PC-9 (cell line): Measurements from ENCODE around the gene CCBE1. TPM values are rescaled to one million over a fixed set of nuclear protein-coding genes. Genes with fewer than 3 reads are reported as not detected.

ENCODE experiments used
- BruUV-seq: library from RNA; stranded (reverse); fragments of 400-500 nt; replicated peaks from 2 replicates; lab custom pipeline; 2021; lab: Mats Ljungman, UMichigan
- CTCF ChIA-PET: fragments of 300-600 bp; sonication (Branson Sonifier 250); formaldehyde crosslinking; loops from one replicate; lab custom pipeline; 2022; ENCODE audit warnings: antibody characterized with exemption; lab: Charles Lee
- POLR2A ChIA-PET: fragments of 300-600 bp; sonication (Branson Sonifier 250); formaldehyde crosslinking; loops from one replicate; lab custom pipeline; 2022; ENCODE audit warnings: antibody characterized with exemption; ENCODE audit not compliant: unreplicated experiment; lab: Charles Lee
- DNase-seq, 2 experiments: peaks; one replicate each; pipeline versions ENCODE4 v3.0.0 to v3.0.0-alpha.2; 2015 to 2022; ENCODE audit warnings: mixed read lengths in 1 of 2
- H2AFZ ChIP-seq: fragments of 200-600 bp; sonication (generic); 2 replicates; pipeline ENCODE4 v1.8.1; 2017; ENCODE audit warnings: antibody characterized with exemption
- H3F3A ChIP-seq: fragments of 200-600 bp; sonication (generic); 2 replicates; pipeline ENCODE4 v1.8.1; 2017; ENCODE audit warnings: antibody characterized with exemption, mild to moderate bottlenecking, low read depth; ENCODE audit not compliant: insufficient read depth
- H3K27ac ChIP-seq: fragments of 200-600 bp; sonication (generic); 2 replicates; pipeline ENCODE4 v1.6.1; 2016; ENCODE audit warnings: mixed run types
- H3K27me3 ChIP-seq: fragments of 200-600 bp; sonication (generic); 2 replicates; pipeline ENCODE4 v1.6.1; 2016; ENCODE audit warnings: low read depth, mixed run types; ENCODE audit not compliant: insufficient read depth
- H3K36me3 ChIP-seq: fragments of 200-600 bp; sonication (generic); 2 replicates; pipeline ENCODE4 v1.6.1; 2016; ENCODE audit warnings: low read depth, mixed run types
- H3K4me1 ChIP-seq: fragments of 200-600 bp; sonication (generic); replicated peaks from 2 replicates; pipeline ENCODE4 v1.6.1; 2016; ENCODE audit warnings: mixed run types; ENCODE audit not compliant: insufficient read depth
- H3K4me2 ChIP-seq: fragments of 200-600 bp; sonication (generic); 2 replicates; pipeline ENCODE4 v1.6.1; 2017; ENCODE audit warnings: mixed run types
- H3K4me3 ChIP-seq: fragments of 200-600 bp; sonication (generic); 2 replicates; pipeline ENCODE4 v1.6.1; 2016; ENCODE audit warnings: mixed run types
- H3K79me2 ChIP-seq: fragments of 200-600 bp; sonication (generic); 2 replicates; pipeline ENCODE4 v1.6.1; 2017; ENCODE audit warnings: low read depth, mixed run types
- H3K9me2 ChIP-seq: fragments of 200-600 bp; sonication (generic); 2 replicates; pipeline ENCODE4 v1.8.1; 2017; ENCODE audit warnings: mild to moderate bottlenecking; ENCODE audit not compliant: insufficient read depth
- H3K9me3 ChIP-seq: fragments of 200-600 bp; sonication (generic); 2 replicates; pipeline ENCODE4 v1.8.1; 2016; ENCODE audit warnings: low read depth; ENCODE audit not compliant: insufficient read depth
- H4K20me1 ChIP-seq: fragments of 200-600 bp; sonication (generic); 2 replicates; pipeline ENCODE4 v1.8.1; 2017; ENCODE audit not compliant: insufficient read depth
- EZH2 ChIP-seq: fragments of 200-600 bp; sonication (generic); IDR thresholded peaks from 2 replicates; pipeline ENCODE4 v1.8.0; 2017; ENCODE audit warnings: antibody characterized with exemption, low read depth
- intact Hi-C: fragments of 100-400 bp; cut with micrococcal nuclease; formaldehyde crosslinking; loops from one replicate; pipeline ENCODE4 v1.10.0; 2022; ENCODE audit not compliant: unreplicated experiment
- total RNA-seq: library from RNA; stranded (reverse); gene quantifications from 2 replicates; pipeline ENCODE4 v1.2.3, GENCODE V29; 2021
- TF ChIP-seq, protein P1 (sequence below): fragments of 200-600 bp; sonication (generic); conservative IDR thresholded peaks from 2 replicates; pipeline ENCODE4 v1.6.1; 2017; ENCODE audit warnings: mixed run types, antibody characterized with exemption, mild to moderate bottlenecking, moderate library complexity

CCBE1 gene
- total RNA-seq, 1 experiment from 2014 or later: 5.8 TPM

DNA sequence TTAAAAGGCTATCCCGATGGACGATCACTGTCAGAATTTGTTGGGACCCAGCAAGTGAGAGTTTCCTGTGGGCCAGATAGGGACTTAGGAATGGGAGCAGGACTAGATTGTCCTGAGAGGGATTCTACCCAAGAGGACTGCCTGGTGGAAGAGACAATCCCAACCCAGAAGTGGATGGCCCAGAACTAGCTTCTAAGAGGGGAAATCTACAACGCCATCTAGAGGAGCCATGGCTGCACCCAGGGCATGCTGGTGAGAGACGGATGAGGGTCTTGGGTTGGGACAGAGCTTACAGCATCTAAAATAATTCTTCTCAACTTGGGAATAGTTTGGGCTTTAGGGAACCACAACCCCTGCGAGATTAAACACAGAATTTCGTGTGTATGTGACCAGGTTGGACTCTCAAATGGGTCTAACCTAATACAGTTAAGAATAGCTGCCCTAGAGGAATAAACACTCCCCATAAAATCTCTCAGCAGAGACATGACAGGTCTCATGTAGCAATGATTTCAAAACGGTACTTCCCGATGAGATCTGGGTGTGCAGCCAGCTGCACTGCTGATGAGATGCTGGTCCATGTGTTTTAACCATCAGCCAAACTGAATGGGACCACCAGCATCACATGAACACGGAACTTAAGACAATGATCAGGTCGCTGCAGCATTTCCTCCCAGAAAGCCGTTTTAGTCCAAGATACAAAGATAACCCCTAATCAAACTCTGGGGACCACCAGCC, 50.8 kb downstream of the CCBE1 start:
- H3K4me2 ChIP-seq: no peak overlapping the region
- H3K9me2 ChIP-seq: no peaks in the 10 kb centered on the region
- no TSS peak for BruUV-seq
- no peaks in the 10 kb centered on the region for H3K4me1 ChIP-seq
- no peaks in the 10 kb centered on the region for H3K9me3 ChIP-seq
- H3K27ac ChIP-seq: no peak overlapping the region
- H3F3A ChIP-seq: no peaks in the 10 kb centered on the region
- no peak overlapping the region for H3K4me3 ChIP-seq
- POLR2A ChIA-PET: no interaction called here
- H2AFZ ChIP-seq: no peak overlapping the region
- DNase-seq: no peak
- CTCF ChIA-PET: no interaction called here
- no peaks in the 10 kb centered on the region for H3K36me3 ChIP-seq
- intact Hi-C loops: no loop called here
- H3K79me2 ChIP-seq: no peaks in the 10 kb centered on the region
- no peak for TF ChIP-seq EZH2
- TF ChIP-seq, protein P1, sequence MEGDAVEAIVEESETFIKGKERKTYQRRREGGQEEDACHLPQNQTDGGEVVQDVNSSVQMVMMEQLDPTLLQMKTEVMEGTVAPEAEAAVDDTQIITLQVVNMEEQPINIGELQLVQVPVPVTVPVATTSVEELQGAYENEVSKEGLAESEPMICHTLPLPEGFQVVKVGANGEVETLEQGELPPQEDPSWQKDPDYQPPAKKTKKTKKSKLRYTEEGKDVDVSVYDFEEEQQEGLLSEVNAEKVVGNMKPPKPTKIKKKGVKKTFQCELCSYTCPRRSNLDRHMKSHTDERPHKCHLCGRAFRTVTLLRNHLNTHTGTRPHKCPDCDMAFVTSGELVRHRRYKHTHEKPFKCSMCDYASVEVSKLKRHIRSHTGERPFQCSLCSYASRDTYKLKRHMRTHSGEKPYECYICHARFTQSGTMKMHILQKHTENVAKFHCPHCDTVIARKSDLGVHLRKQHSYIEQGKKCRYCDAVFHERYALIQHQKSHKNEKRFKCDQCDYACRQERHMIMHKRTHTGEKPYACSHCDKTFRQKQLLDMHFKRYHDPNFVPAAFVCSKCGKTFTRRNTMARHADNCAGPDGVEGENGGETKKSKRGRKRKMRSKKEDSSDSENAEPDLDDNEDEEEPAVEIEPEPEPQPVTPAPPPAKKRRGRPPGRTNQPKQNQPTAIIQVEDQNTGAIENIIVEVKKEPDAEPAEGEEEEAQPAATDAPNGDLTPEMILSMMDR: no peak
- H4K20me1 ChIP-seq: no peaks in the 10 kb centered on the region
- H3K27me3 ChIP-seq: no peaks in the 10 kb centered on the region

DNA sequence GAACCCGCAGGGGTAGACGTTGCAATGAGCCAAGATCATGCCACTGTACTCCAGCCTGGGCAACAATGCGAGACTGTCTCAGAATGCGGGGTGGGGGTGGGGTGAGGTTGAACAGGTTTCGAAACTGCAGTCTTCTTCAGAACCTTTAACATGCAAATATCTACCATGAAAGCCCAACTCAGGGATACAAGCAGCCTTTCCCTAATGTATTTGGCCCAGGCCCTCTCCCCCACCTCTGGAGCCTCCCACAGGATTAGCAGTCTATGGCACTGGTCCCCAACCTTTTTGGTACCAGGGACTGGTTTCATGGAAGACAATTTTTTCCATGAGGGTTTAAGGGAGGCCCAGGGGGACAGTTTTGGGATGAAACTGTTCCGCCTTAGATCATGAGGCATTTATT, 53.5 kb downstream of the CCBE1 start:
- Histone ChIP-seq H3K27me3 (no peaks in the 10 kb centered on the region), H2AFZ (no peak overlapping the region), H3F3A (no peaks in the 10 kb centered on the region), H3K9me3 (no peaks in the 10 kb centered on the region), H3K27ac (no peak overlapping the region), H4K20me1 (no peaks in the 10 kb centered on the region), H3K79me2 (no peaks in the 10 kb centered on the region), H3K9me2 (no peaks in the 10 kb centered on the region), H3K4me1 (no peaks in the 10 kb centered on the region), H3K4me2 (no peak overlapping the region), H3K4me3 (no peak overlapping the region), H3K36me3 (no peaks in the 10 kb centered on the region)
- POLR2A ChIA-PET: no interaction called here
- no peak for DNase-seq
- no TSS peak for BruUV-seq
- intact Hi-C loops: no loop called here
- CTCF ChIA-PET: interaction anchor here (0.6 kb wide), 1 partner anchor 276 kb away, joined by 3 read pairs; no protein-coding TSS in a partner anchor
- TF ChIP-seq, protein P1: no peak
- no peak for TF ChIP-seq EZH2

DNA sequence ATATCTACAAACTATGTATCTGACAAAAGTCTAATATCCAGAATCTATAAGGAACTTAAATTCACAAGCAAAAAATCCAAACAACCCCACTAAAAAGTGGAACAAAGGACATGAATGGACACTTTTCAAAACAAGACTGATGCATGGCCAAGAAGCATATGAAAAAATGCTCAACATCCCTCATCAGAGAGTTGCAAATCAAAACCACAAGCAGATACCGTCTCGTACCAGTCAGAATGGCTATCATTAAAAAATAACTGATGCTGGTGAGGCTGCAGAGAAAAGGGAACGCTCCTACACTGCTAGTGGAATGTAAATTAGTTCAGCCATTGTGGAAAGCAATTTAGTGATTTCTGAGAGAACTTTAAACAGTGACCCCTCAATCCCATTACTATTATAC, 56.5 kb downstream of the CCBE1 start:
- CTCF ChIA-PET: no interaction called here
- H3K27me3 ChIP-seq: no peaks in the 10 kb centered on the region

More for the DNA sequence above, 56.5 kb downstream of the CCBE1 start:
- no peaks in the 10 kb centered on the region for H3K79me2 ChIP-seq
- TF ChIP-seq, protein P1: no peak
- TF ChIP-seq EZH2: no peak
- H2AFZ ChIP-seq: no peak overlapping the region
- no peaks in the 10 kb centered on the region for H3K36me3 ChIP-seq
- no peaks in the 10 kb centered on the region for H3K9me3 ChIP-seq
- H3F3A ChIP-seq: no peaks in the 10 kb centered on the region
- no peaks in the 10 kb centered on the region for H3K4me1 ChIP-seq
- POLR2A ChIA-PET: no interaction called here
- H3K9me2 ChIP-seq: no peaks in the 10 kb centered on the region
- H3K4me2 ChIP-seq: no peak overlapping the region
- no TSS peak for BruUV-seq
- H3K4me3 ChIP-seq: no peak overlapping the region
- intact Hi-C loops: no loop called here
- no peak for DNase-seq
- H4K20me1 ChIP-seq: no peaks in the 10 kb centered on the region
- no peak overlapping the region for H3K27ac ChIP-seq
